ENCODE measurements around the gene IRF9. TPM values are rescaled to one million over a fixed set of nuclear protein-coding genes. Genes with fewer than 3 reads are reported as not detected.

The IRF9 gene
- total RNA-seq, 1 experiment from 2014 or later: 27.6 TPM

GRCh38 chr14:24141097-24141880 is 19.8 kb upstream of the IRF9 start, which contains the start of gene EMC9:
Gene EMC9, minus strand, starts transcription at chr14:24141591. Its CDS starts 287 bp downstream, at chr14:24141304.
- no peak within 1 kb of the TSS for H4K5ac ChIP-seq (ENCODE audit: insufficient read length, low read depth, low read length)
- no peak within 1 kb of the TSS for H2BK5ac ChIP-seq (ENCODE audit: insufficient read length, low read length)
- peak within 1 kb of the TSS; percentile 97 to 99 (median 98) for H3K27ac Mint-ChIP-seq
- peak within 1 kb of the TSS; percentile 21 for H3K27ac ChIP-seq (ENCODE audit: insufficient read length, low read depth, low read length)
- H3K4me2 ChIP-seq (ENCODE audit: insufficient read depth, insufficient read length, low read length): peak within 1 kb of the TSS; percentile 73
- H2BK120ac ChIP-seq (ENCODE audit: low read depth, low read length, poor library complexity, severe bottlenecking): no peak within 1 kb of the TSS
- DNase-seq: peak; percentile 100
- H3K4ac ChIP-seq (ENCODE audit: low read depth, low read length): no peak within 1 kb of the TSS
- no peaks in the 10 kb centered on the region for H3K9me3 ChIP-seq (ENCODE audit: control insufficient read depth, low read depth, low read length)
- H2BK12ac ChIP-seq (ENCODE audit: insufficient read length, low read depth, low read length): no peak within 1 kb of the TSS
- H3K9me3 Mint-ChIP-seq: no peaks in the 10 kb centered on the region
- H2AK5ac ChIP-seq (ENCODE audit: insufficient read length, low read length): no peak within 1 kb of the TSS
- H2BK20ac ChIP-seq (ENCODE audit: low read depth, low read length, poor library complexity, severe bottlenecking): no peak within 1 kb of the TSS
- no peaks in the 10 kb centered on the region for H3K27me3 Mint-ChIP-seq (ENCODE audit: low read depth)
- H3K4me3 Mint-ChIP-seq: peak within 1 kb of the TSS; percentile 98 to 100
- peaks cover 25 to 53% (median 51%) of the 10 kb centered on the region in 3 experiments for H3K36me3 Mint-ChIP-seq (ENCODE audit: insufficient read depth in 1 of 3, low read depth in 3 of 3)
- peak within 1 kb of the TSS; percentile 46; the same call in 1 of the 2 replicates for H3K14ac ChIP-seq (ENCODE audit: insufficient read depth, low read length)
- no peak within 1 kb of the TSS for H3K23ac ChIP-seq (ENCODE audit: insufficient read length, low read depth, low read length)
- TF ChIP-seq CTCF (conservative IDR thresholded peaks at IDR 0.05): peak; percentile 50
- peaks cover 2% of the 10 kb centered on the region for H3K79me1 ChIP-seq (ENCODE audit: insufficient read depth, low read depth, low read length, poor library complexity, severe bottlenecking)
- H3K9ac ChIP-seq (ENCODE audit: extremely low read depth, insufficient read length, low read length): peak within 1 kb of the TSS; percentile 66
- H2BK15ac ChIP-seq (ENCODE audit: low read depth, low read length): no peak within 1 kb of the TSS
- H3K4me1 ChIP-seq (ENCODE audit: insufficient read depth, low read length): no peaks in the 10 kb centered on the region
- H4K8ac ChIP-seq (replicated peaks; ENCODE audit: insufficient read length, low read depth, low read length): no peak within 1 kb of the TSS
- WGBS (ENCODE audit: extremely low coverage, insufficient read length, low lambda C conversion rate): no CpG with 5 or more reads among the region's 65 CpGs
- H3K4me1 Mint-ChIP-seq: peaks cover 36 to 37% of the 10 kb centered on the region in 2 experiments
- no peaks in the 10 kb centered on the region for H4K20me1 ChIP-seq (ENCODE audit: control insufficient read depth, insufficient read depth, insufficient read length)
- H3T11ph ChIP-seq (ENCODE audit: low read length): no peak within 1 kb of the TSS
- H2AFZ ChIP-seq (ENCODE audit: low read length): no peak within 1 kb of the TSS
- no peak within 1 kb of the TSS for H3K56ac ChIP-seq (ENCODE audit: insufficient read length, low read depth, low read length)
- H3K27me3 ChIP-seq (ENCODE audit: insufficient read depth, low read length): no peaks in the 10 kb centered on the region
- H3K79me2 ChIP-seq (ENCODE audit: insufficient read depth, low read length): peaks cover 3% of the 10 kb centered on the region; the same call in 1 of the 2 replicates
- no peak within 1 kb of the TSS for H4K91ac ChIP-seq (ENCODE audit: insufficient read length, low read depth, low read length)
- peaks cover 11% of the 10 kb centered on the region for H3K23me2 ChIP-seq (ENCODE audit: insufficient read length, low read depth, low read length, poor library complexity, severe bottlenecking)
- peak within 1 kb of the TSS; percentile 46 for H3K18ac ChIP-seq (ENCODE audit: insufficient read length, low read depth, low read length)

All from H9 (cell line).